Measurements from ENCODE around the gene NSG1. TPM values are rescaled to one million over a fixed set of nuclear protein-coding genes. Genes with fewer than 3 reads are reported as not detected.

The NSG1 gene
- total and polyA plus RNA-seq, 2 of the 4 experiments (the other 2 are of a cell fraction) = 0.72 to 1.6 TPM

DNA sequence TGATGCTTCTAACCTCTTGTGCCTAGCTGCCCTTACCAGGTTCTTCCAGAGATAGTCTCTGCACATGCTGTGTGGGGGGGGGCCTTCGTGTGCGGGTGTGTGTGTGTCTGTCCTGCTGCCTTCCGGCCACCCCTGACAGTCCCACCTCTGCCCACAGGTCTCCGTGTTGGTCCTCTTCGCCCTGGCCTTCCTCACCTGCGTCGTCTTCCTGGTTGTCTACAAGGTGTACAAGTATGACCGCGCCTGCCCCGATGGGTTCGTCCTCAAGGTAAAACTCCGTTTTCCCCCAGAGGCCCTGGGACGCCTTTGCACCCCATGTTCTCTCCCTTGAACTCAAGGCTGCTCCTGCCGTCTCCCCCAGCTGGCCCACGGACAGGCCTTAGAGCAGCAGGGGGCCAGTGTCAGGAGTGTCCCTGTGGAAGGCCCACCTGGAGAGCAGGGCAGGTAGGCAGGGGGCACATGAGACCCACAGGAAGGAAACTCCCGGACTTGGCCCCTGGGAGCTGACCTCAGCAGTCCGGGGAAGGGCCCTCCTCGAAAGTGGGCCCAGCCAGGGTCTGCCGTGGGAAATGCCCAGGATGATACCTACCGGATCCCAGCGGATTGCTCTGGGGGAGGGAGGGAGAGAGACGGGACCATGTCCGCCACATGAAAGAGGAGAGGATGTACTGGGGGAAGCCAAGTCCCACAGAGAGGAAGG, 22.7 kb downstream of the NSG1 start:
- Histone ChIP-seq H4K91ac (ENCODE audit: insufficient read depth, low read depth, low read length) (no peak overlapping the region), H2AK5ac (ENCODE audit: low read depth, low read length) (no peak overlapping the region), H3K23ac (ENCODE audit: low read depth, low read length) (no peak overlapping the region), H3K36me3 (ENCODE audit: control insufficient read depth, insufficient read depth, low read length) (no peaks in the 10 kb centered on the region), H2AFZ (replicated peaks; ENCODE audit: low read length, poor library complexity) (no peak overlapping the region), H3K27ac (ENCODE audit: insufficient read depth, low read length) (no peak overlapping the region), H3K9me3 (ENCODE audit: control insufficient read depth, insufficient read depth, low read length) (no peaks in the 10 kb centered on the region), H3K56ac (ENCODE audit: extremely low read depth, insufficient read depth, low read length) (no peak overlapping the region), H4K20me1 (ENCODE audit: insufficient read depth, low read length) (no peaks in the 10 kb centered on the region), H3K4me2 (ENCODE audit: low read depth, low read length) (no peak overlapping the region), H3K9me1 (ENCODE audit: insufficient read depth, low read length) (no peaks in the 10 kb centered on the region), H3K4ac (ENCODE audit: low read depth, low read length) (no peak overlapping the region), H3K14ac (replicated peaks; ENCODE audit: low read depth, low read length) (no peak overlapping the region), H3K18ac (ENCODE audit: low read depth, low read length) (no peak overlapping the region), H4K8ac (ENCODE audit: low read depth in 2 of 2, low read length in 2 of 2) (no peak overlapping the region), H2BK15ac (ENCODE audit: low read depth, low read length) (no peak overlapping the region), H2BK5ac (ENCODE audit: low read depth, low read length, poor library complexity, severe bottlenecking) (no peak overlapping the region), H4K5ac (ENCODE audit: low read depth, low read length) (no peak overlapping the region), H3K4me1 (ENCODE audit: control insufficient read depth, insufficient read depth, low read length) (no peaks in the 10 kb centered on the region), H2AK9ac (replicated peaks; ENCODE audit: low read depth, low read length, poor library complexity) (no peak overlapping the region), H3K4me3 (ENCODE audit: insufficient read depth, low read depth, low read length) (no peak overlapping the region), H3K9ac (ENCODE audit: low read depth, low read length) (no peak overlapping the region), H2BK120ac (ENCODE audit: low read depth, low read length) (no peak overlapping the region), H3K27me3 (ENCODE audit: control insufficient read depth, insufficient read depth, low read length) (peaks cover 10% of the 10 kb centered on the region; the same call in 1 of the 2 replicates), H2BK20ac (ENCODE audit: low read depth, low read length) (no peak overlapping the region), H3K79me1 (ENCODE audit: low read depth in 1 of 2, low read length in 2 of 2) (no peaks in the 10 kb centered on the region)
- no peak for ATAC-seq (ENCODE audit: low read depth)
- intact Hi-C loops (cut with micrococcal nuclease) = no loop called here
- WGBS, 2 experiments (ENCODE audit: extremely low coverage in 2 of 2, insufficient read length in 1 of 2) = 87% methylated on average over 19 of the region's 23 CpGs; no CpG with 5 or more reads in 1 of the 2 experiments
- ChIA-PET CTCF (no interaction called here), POLR2A (ENCODE audit: unreplicated experiment) (no interaction called here)
- no TSS peak for BruUV-seq (replicated peaks)
- dilution Hi-C loops (cut with HindIII; ENCODE audit: low sequenced_read_pairs, unreplicated experiment) = no loop called here
- in situ Hi-C loops (cut with MboI; ENCODE audit: low sequenced_read_pairs) = no loop called here
- no peak for DNase-seq
- no peak for TF ChIP-seq CHD1 (IDR thresholded peaks at IDR 0.05; ENCODE audit: low read depth, low read length)
- no peak for TF ChIP-seq BHLHE40 (IDR thresholded peaks at IDR 0.05; ENCODE audit: low read depth, low read length)
- TF ChIP-seq, protein P1, sequence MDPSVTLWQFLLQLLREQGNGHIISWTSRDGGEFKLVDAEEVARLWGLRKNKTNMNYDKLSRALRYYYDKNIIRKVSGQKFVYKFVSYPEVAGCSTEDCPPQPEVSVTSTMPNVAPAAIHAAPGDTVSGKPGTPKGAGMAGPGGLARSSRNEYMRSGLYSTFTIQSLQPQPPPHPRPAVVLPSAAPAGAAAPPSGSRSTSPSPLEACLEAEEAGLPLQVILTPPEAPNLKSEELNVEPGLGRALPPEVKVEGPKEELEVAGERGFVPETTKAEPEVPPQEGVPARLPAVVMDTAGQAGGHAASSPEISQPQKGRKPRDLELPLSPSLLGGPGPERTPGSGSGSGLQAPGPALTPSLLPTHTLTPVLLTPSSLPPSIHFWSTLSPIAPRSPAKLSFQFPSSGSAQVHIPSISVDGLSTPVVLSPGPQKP (IDR thresholded peaks at IDR 0.05; ENCODE audit: borderline replicate concordance, low read depth, low read length) = no peak
- TF ChIP-seq SMC3 (IDR thresholded peaks at IDR 0.05; ENCODE audit: low read depth, low read length) = no peak
- no peak for TF ChIP-seq RCOR1 (IDR thresholded peaks at IDR 0.05; ENCODE audit: insufficient replicate concordance, low read length)
- no peak for TF ChIP-seq RFX5 (IDR thresholded peaks at IDR 0.05; ENCODE audit: low read depth, low read length)
- no peak for TF ChIP-seq MAZ (IDR thresholded peaks at IDR 0.05; ENCODE audit: borderline replicate concordance, low read depth, low read length)
- TF ChIP-seq POLR2A (IDR thresholded peaks at IDR 0.05; ENCODE audit: low read depth, low read length) = no peak
- no peak for TF ChIP-seq MXI1 (IDR thresholded peaks at IDR 0.05; ENCODE audit: borderline replicate concordance, low read depth, low read length)
- no peak for TF ChIP-seq FOS (IDR thresholded peaks at IDR 0.05; ENCODE audit: low read depth, low read length)
- TF ChIP-seq, protein P2, sequence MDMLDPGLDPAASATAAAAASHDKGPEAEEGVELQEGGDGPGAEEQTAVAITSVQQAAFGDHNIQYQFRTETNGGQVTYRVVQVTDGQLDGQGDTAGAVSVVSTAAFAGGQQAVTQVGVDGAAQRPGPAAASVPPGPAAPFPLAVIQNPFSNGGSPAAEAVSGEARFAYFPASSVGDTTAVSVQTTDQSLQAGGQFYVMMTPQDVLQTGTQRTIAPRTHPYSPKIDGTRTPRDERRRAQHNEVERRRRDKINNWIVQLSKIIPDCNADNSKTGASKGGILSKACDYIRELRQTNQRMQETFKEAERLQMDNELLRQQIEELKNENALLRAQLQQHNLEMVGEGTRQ (IDR thresholded peaks at IDR 0.05; ENCODE audit: low read depth, low read length) = no peak
- TF ChIP-seq, protein P3, sequence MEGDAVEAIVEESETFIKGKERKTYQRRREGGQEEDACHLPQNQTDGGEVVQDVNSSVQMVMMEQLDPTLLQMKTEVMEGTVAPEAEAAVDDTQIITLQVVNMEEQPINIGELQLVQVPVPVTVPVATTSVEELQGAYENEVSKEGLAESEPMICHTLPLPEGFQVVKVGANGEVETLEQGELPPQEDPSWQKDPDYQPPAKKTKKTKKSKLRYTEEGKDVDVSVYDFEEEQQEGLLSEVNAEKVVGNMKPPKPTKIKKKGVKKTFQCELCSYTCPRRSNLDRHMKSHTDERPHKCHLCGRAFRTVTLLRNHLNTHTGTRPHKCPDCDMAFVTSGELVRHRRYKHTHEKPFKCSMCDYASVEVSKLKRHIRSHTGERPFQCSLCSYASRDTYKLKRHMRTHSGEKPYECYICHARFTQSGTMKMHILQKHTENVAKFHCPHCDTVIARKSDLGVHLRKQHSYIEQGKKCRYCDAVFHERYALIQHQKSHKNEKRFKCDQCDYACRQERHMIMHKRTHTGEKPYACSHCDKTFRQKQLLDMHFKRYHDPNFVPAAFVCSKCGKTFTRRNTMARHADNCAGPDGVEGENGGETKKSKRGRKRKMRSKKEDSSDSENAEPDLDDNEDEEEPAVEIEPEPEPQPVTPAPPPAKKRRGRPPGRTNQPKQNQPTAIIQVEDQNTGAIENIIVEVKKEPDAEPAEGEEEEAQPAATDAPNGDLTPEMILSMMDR (conservative IDR thresholded peaks at IDR 0.05; ENCODE audit: low read depth, low read length) = no peak
- no peak for TF ChIP-seq RAD21 (IDR thresholded peaks at IDR 0.05; ENCODE audit: low read length)
- no peak for TF ChIP-seq MAFK (IDR thresholded peaks at IDR 0.05; ENCODE audit: low read depth, low read length)
- no peak for TF ChIP-seq CEBPB (IDR thresholded peaks at IDR 0.05; ENCODE audit: low read depth, low read length)
- no peak for TF ChIP-seq NFE2L2 (IDR thresholded peaks at IDR 0.05; ENCODE audit: low read depth, low read length)
